NCI-H2227 treated with DMSO at 0.1 percent for 48 hours (cell line): ENCODE results near the gene FAM50A.

Source experiments
- DNase-seq: peaks from one replicate; lab custom pipeline; 2025; lab: John Stamatoyannopoulos, UW

Gene FAM50A

GRCh38 chrX:154440623-154441357 is 3.2 kb upstream of the FAM50A start:
- DNase-seq: no peak

DNA sequence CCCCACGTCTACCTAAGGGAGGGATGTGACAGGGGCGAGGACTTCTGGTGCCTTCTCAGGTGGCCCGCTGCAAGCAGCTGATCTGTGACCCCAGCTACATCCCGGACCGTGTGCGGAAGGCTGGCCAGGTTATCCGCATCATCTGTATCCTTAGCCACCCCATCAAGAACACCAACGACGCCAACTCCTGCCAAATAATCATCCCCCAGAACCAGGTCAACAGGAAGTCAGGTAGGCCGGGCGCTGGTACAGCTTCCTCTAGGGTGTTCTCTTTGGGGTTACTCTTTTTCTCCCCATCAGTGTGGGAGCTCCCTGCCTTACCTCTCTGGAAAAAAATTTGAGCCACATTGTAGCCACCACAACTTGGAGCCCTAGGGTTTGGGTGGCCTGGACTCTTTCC is 2.4 kb upstream of the FAM50A start:
- no peak for DNase-seq

DNA sequence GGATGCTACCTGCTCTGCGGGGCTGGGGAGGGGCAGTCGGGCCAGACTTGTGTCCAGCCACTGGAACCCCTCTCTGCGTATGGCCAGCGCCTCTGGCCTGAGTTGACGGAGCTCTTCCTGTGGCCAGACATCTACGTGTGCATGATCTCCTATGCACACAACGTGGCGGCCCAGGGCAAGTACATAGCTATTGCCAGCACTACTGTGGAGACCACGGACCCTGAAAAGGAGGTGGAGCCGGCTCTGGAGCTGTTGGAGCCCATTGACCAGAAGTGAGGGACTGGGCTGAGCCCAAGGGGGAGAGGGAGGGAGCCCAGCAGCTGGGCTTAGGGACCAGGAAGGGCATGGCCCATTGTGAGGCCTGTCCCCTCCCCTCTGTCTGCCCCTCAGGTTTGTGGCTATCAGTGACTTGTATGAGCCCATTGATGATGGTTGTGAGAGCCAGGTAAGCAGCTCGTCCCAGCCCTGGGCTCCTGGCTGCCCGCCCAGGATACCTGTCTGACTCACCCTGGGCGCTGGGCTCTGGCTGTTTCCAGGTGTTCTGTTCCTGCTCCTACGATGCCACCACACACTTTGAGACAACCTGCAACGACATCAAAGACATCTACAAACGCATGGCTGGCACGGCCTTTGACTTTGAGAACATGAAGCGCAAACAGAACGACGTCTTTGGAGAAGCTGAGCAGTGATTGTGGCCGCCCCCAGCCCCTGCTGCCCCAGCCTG is 1.8 kb upstream of the FAM50A start:
- no peak for DNase-seq

- DNase-seq: no peak
These were observed 446 bp upstream of the FAM50A start for GRCh38 chrX:154443479-154443910.

- DNase-seq: no peak
These were observed 860 bp downstream of the FAM50A start for GRCh38 chrX:154444755-154445246.

GRCh38 chrX:154445776-154446175 is 1.8 kb downstream of the FAM50A start:
- DNase-seq: no peak

DNA sequence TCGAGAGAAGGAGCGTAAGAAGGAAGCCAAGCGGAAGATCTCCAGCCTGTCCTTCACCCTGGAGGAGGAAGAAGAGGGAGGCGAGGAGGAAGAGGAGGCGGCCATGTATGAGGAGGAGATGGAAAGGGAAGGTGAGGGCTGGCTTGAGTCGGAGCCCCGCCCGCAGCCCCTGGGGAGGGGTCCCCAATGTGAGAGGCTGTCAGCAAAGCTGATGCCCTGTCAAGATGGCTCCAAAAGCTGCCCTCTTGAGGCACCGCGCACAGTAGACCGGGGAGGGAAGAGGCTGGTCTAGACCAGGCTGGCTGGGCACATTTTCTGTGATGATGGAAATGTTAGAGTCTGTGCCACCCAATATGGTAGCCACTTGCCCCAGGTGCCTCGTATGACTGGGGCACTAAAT is 2.5 kb downstream of the FAM50A start:
- DNase-seq: no peak

DNA sequence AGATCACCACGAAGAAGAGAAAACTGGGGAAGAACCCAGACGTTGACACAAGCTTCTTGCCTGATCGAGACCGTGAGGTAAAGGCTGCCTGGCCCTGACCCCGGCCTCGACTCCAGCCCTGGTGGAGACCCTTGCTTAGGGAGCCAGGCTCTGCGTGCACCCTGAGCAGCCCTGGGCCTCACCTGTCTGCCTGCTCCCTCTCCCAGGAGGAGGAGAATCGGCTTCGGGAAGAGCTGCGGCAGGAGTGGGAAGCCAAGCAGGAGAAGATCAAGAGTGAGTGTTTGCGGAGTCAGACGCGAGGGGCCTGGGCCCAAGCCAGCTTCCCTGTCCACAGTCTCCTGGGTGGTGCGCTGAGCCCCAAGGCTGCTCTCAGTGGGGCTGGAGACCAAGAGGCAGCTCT is 4.5 kb downstream of the FAM50A start:
- DNase-seq: no peak

DNA sequence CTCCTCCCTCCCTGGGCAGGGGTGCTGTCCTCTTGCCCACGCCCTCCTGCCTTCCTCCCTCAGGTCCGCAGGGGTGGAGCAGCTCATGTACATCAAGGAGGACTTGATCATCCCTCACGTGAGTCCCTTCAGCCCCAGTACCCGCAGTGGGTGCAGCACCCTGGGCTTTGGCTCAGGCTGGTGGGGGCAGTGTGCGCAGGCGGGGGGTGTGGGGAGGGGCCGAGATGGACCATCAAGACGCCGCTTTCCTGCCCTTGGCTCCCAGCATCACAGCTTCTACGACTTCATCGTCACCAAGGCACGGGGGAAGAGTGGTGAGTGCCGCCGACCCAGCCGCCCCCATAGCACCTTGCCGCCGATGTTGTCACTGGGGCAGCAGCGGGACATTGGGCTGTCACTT is 5.7 kb downstream of the FAM50A start:
- no peak for DNase-seq

DNA sequence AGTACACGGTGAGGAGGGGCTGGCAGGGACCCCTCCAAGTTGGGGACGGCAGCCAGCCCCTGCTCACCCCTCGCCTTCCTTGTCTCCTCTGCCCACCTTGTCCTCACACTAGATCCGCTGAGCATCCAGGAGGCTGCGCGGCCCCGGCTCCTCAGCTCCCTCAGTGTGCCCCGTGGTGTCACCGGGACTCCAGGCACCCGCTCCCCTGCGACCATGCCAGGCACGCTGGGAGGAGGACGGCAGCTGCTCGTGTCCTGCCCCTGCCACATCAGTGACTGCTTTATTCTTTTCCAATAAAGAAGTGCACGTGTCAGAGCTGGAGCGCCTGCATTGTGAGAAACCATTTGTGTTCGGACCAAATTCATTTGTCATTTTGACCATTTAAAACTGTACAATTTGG is 6.4 kb downstream of the FAM50A start:
- no peak for DNase-seq

- DNase-seq: no peak
These were observed 8.9 kb downstream of the FAM50A start for GRCh38 chrX:154452823-154453222.

DNA sequence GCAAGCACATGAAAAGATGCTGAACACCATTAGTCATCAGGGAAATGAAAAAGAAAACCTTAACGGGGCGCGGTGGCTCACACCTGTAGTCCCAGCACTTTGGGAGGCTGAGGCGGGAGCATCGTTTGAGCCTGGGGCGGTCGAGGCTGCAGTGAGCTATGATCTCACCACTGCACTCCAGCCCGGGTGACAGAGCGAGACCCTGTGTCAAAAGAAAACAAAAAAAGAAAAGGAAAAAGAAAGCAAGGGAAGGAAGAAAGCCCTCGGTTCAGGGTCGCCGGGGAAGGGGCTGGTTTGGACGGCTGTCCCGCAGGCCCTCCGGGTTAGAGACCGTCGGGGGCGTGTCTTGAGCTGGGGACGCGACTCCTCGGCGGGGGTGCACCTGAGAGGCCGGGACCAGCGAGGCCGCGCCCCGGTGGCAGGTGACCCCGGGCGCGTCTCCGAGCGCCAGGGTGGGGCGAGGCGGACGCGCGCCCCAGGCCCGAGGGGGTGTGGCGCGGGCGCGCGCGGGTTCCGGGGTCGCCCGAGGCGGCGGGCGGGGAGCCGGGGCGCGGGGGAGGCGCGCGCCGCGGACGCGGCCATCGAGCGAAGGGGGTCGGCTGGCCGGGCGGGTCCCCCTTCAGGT is 13.7 kb downstream of the FAM50A start:
- no peak for DNase-seq

DNA sequence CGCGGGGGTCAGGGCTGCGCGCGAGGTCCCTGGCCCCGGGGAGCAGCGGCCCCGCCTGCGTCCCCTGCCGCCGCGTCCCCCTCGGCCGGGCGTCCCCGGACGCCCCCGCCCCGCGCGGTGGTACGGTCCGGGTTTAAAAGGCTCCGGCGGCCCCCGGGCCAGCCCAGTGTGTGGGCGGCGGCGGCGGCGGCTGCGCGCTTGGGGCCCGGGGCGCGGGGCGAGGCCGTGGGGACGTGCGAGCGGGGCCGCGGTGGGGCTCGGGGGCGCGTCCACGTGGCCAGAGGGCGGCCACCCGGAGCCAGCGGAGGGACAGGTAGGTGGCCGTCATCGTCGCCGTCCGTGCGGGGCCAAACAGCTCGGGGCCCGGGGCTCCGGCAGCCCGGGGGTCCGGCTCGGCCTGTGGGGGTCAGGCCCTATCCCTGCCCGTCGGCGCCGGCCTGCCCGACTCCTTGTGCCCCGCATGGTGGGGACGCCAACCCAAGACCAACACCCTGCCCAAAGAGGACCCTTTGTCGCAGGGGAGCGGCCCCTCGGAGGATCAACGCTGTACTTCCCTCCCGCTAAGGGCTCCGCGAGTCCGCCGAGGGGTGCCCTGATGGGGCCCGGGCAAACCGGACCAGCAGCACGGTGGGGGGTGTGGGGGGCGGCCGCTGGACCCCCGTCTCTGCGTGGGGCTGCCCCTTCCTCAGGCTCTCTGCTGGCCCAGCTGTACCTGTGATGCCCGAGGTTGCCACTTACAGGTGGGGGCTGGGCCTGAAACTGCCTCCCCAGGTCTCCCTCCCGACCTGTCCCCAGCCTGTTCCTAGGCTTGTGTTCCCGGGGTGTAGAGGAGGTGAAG is 14.4 kb downstream of the FAM50A start, which contains the start of gene PLXNA3:
PLXNA3 (plus strand) TSS at position 166 of the 838 bp plus-strand sequence. CDS start 1,903 bp downstream, outside the sequence.
- no peak for DNase-seq

DNA sequence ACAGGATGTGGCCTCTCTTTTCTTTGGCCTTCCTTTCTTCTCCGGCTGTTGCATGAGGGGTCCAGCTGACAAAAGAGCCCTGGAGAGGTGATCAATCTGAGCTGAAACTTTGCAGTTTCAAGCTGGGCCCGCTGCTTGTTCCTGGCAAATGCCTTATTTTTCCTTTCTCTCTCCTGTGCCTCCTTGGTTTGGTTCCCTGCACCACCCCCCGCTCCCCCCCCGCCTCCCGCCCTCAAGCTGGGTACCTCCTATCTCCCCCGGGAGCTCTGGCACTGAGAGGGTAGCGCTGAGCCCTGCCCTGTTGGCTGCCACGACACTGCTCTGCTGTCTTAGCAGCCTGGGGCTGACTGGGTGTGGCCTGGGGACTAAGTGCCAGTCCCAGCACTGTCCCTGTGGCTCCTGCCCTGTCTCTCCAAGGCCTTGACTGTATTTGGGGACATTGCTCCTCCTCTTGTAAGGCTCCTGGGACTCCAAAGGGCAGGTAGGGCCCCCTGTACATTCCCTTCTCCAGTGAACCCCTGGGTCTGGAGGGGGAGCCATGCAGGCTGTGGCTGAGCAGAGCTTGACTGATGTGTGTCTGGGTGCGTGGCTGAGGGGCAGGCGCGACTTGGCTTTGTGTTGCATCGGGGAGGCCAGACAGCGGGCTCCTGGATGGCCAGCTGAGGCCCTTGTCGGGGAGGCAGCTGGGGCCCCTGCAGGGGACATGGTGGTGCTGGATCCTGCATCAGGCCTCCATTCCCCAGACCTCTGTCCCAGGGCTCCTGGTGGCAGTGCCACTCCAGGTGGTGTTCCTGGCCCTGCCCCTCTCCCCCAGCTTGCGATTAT is 15.2 kb downstream of the FAM50A start:
- peak; percentile 7 for DNase-seq

- no peak for DNase-seq
These were observed 15.9 kb downstream of the FAM50A start for GRCh38 chrX:154459832-154460231.

GRCh38 chrX:154460326-154460725 is 16.4 kb downstream of the FAM50A start:
- DNase-seq: no peak

- DNase-seq: no peak
These were observed 18.5 kb downstream of the FAM50A start for GRCh38 chrX:154462396-154462795.

DNA sequence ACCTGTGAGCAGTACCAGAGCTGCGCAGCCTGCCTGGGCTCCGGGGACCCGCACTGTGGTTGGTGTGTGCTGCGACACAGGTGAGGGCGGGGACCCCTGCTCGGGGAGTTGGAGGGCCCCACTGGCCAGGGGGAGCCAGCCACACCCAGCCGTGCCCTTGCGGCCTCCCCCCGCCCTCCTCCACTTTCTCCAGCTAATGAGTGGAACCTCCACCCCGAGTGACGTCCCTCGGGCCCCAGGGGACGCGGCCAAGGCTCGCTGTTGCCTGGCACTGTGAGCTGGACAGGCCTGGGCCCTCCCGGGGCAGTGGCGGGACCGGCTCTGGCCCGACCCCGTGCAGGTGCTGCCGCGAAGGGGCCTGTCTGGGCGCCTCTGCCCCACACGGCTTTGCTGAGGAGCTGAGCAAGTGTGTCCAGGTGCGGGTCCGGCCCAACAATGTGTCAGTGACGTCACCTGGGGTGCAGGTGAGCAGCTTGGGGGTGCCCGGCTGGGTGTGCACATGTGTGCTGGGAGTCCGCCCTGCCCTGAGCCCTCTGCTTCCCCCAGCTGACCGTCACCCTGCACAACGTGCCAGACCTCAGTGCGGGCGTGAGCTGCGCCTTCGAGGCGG is 19.8 kb downstream of the FAM50A start:
- DNase-seq: no peak

GRCh38 chrX:154464806-154465365 is 20.9 kb downstream of the FAM50A start:
- no peak for DNase-seq

DNA sequence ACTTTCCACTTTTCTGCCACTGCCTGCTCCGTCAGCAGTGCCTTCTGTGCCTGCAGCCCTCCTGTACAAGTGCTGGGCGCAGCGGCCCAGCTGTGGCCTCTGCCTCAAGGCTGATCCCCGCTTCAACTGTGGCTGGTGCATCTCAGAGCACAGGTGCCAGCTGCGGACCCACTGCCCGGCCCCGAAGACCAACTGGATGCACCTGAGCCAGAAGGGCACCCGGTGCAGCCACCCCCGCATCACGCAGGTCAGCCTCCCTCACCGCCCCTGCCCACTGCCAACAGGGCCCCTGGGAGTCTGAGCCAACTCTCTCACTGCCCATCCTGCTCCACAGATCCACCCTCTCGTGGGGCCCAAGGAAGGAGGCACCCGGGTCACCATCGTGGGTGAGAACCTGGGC is 21.7 kb downstream of the FAM50A start:
- DNase-seq: no peak
